Skin epidermis (tissue), 12 donors: Measurements from ENCODE around the gene SLC43A1.

Source experiments
- H3K27ac ChIP-seq, 21 experiments: fragments of 200-600 bp; sonication (generic) in 11 of 21; one replicate each; pipeline ENCODE4 v1.5.0; 2020; ENCODE audit warnings: mild to moderate bottlenecking in 3 of 21, inconsistent platforms in 2 of 21, moderate library complexity in 2 of 21
- H3K4me3 ChIP-seq, 7 experiments: fragments of 200-600 bp; sonication (generic) in 2 of 7; one replicate each; pipeline ENCODE4 v1.5.0; 2020; ENCODE audit warnings: inconsistent platforms in 2 of 7, mild to moderate bottlenecking in 2 of 7, moderate library complexity in 1 of 7

Gene SLC43A1

GRCh38 chr11:57483562-57483918, 32.0 kb downstream of the SLC43A1 start:
- H3K4me3 ChIP-seq: no peak overlapping the region
- no peak overlapping the region for H3K27ac ChIP-seq

GRCh38 chr11:57482782-57483561, 32.5 kb downstream of the SLC43A1 start:
- Histone ChIP-seq H3K4me3 (peak overlapping the region in 5 of 7 experiments; percentile 10 to 30 (median 16)), H3K27ac (no peak overlapping the region)

- H3K4me3 ChIP-seq: peak overlapping the region in 4 of 7 experiments; percentile 10 to 30 (median 20)
Observed at GRCh38 chr11:57481915-57482781, 33.4 kb downstream of the SLC43A1 start.

GRCh38 chr11:57481315-57481714, 34.2 kb downstream of the SLC43A1 start:
- no peak overlapping the region for H3K27ac ChIP-seq
- no peak overlapping the region for H3K4me3 ChIP-seq

More at GRCh38 chr11:57481915-57482781, 33.4 kb downstream of the SLC43A1 start:
- H3K27ac ChIP-seq: no peak overlapping the region

- H3K27ac ChIP-seq: no peak overlapping the region
- no peak overlapping the region for H3K4me3 ChIP-seq
Observed at GRCh38 chr11:57480409-57481137, 34.9 kb downstream of the SLC43A1 start.

GRCh38 chr11:57479911-57480310, 35.6 kb downstream of the SLC43A1 start:
- Histone ChIP-seq H3K27ac (no peak overlapping the region), H3K4me3 (no peak overlapping the region)

- Histone ChIP-seq H3K27ac (no peak overlapping the region), H3K4me3 (no peak overlapping the region)
Observed at GRCh38 chr11:57479021-57479663, 36.4 kb downstream of the SLC43A1 start.

- no peak overlapping the region for H3K4me3 ChIP-seq
- no peak overlapping the region for H3K27ac ChIP-seq
Observed at GRCh38 chr11:57477507-57478189, 37.9 kb downstream of the SLC43A1 start.

- Histone ChIP-seq H3K4me3 (peak overlapping the region; percentile 16 to 47 (median 29)), H3K27ac (peak overlapping the region in 7 of 21 experiments; percentile 3 to 60 (median 44))
Observed at GRCh38 chr11:57476757-57477506, 38.6 kb downstream of the SLC43A1 start.

- peak overlapping the region; percentile 16 to 47 (median 29) for H3K4me3 ChIP-seq
Observed at GRCh38 chr11:57476047-57476756, 39.3 kb downstream of the SLC43A1 start.

GRCh38 chr11:57475671-57476046, 39.8 kb downstream of the SLC43A1 start:
- peak overlapping the region in 3 of 7 experiments; percentile 23 to 47 (median 29) for H3K4me3 ChIP-seq
- no peak overlapping the region for H3K27ac ChIP-seq

More at GRCh38 chr11:57476047-57476756, 39.3 kb downstream of the SLC43A1 start:
- H3K27ac ChIP-seq: peak overlapping the region in 7 of 21 experiments; percentile 3 to 60 (median 44)

GRCh38 chr11:57475191-57475590, 40.3 kb downstream of the SLC43A1 start:
- Histone ChIP-seq H3K27ac (no peak overlapping the region), H3K4me3 (no peak overlapping the region)

GRCh38 chr11:57474803-57475115, 40.7 kb downstream of the SLC43A1 start:
- no peak overlapping the region for H3K27ac ChIP-seq

GRCh38 chr11:57474017-57474802, 41.3 kb downstream of the SLC43A1 start:
- Histone ChIP-seq H3K27ac (no peak overlapping the region), H3K4me3 (no peak overlapping the region)

More at GRCh38 chr11:57474803-57475115, 40.7 kb downstream of the SLC43A1 start:
- no peak overlapping the region for H3K4me3 ChIP-seq

- no peak overlapping the region for H3K27ac ChIP-seq
- H3K4me3 ChIP-seq: no peak overlapping the region
Observed at GRCh38 chr11:57473285-57473841, 42.1 kb downstream of the SLC43A1 start.

GRCh38 chr11:57471496-57471895, 44.0 kb downstream of the SLC43A1 start:
- Histone ChIP-seq H3K27ac (no peak overlapping the region), H3K4me3 (no peak overlapping the region)

- Histone ChIP-seq H3K27ac (no peak overlapping the region), H3K4me3 (no peak overlapping the region)
Observed at GRCh38 chr11:57469268-57469667, 46.2 kb downstream of the SLC43A1 start.
